HG03196 (cell line): ENCODE results near the gene MRPS22.
"Not testable (repeated sequence)": the region's sequence is repeated elsewhere in the genome, so short reads cannot be mapped to it uniquely, and the experiment has no call there.

Experiments
- ATAC-seq: cut with Tn5 transposase; IDR thresholded peaks from one replicate; pipeline ENCODE4 v1.9.1; 2021; ENCODE audit not compliant: unreplicated experiment

The MRPS22 gene

DNA sequence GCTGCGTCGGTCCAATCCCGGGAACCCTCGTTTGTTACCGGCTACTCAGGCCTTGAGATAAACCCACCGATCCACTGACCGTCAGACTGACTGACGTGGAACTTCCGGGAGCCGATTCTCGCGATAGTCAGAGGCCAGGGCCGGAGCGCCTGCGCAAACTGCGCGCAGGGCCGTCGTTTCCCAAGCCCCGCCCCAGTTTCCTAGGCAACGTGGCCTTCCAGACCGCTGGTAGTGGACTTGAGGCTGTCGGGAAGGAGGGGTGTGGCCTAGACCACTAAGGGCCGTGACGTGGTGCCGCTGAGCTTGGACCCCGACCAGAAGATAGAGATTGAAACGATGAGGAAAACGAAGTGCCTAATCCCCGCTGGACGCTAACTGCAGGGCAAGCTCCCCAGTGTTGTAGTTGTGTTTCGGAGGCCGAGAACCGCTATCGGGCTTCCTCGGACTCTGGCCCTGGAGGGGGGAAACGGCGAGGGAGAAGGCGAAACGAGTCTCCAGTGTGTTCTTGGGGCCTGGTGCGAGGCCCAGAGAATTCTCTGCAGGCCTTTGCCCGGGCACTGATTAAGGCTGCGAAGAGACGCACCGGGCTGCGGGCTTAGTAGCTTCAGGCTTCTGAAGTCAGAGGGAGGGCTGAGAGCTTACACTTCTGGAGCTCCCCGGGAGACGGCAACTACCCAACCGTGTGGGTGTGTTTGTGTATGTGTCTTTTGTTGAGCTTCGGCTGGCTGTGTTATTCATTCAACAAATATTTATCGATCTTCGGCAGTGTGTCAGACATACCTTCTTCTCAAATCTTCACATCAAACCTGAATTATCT is 45.9 kb downstream of the MRPS22 start, which contains the start of gene COPB2:
Gene COPB2, minus strand, starts transcription at position 96 of the 817 bp plus-strand sequence. CDS start 97 bp downstream, outside the sequence.
- peak; percentile 99 for ATAC-seq

- ATAC-seq, result no peak
These were observed 50.3 kb downstream of the MRPS22 start for GRCh38 chr3:139394116-139394515.

DNA sequence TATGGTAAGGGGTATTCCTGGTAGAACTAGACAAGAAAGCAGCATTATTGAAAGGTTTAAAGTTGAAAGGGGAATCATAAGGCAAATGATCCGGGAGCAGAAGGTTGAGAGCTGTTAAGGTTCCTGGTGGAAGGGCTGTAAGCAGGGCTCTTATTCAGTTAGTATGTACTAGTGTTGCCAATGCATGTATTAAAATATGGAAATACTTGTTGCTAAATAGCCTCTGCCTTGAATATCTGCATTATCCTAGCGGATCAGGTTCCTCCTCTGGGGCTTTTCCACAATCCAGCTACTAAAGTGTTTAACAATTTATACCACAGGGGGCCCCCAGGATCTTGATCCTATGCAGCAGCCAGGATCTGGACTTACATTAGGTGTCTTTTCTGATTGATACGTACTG is 52.9 kb downstream of the MRPS22 start:
- no peak for ATAC-seq

DNA sequence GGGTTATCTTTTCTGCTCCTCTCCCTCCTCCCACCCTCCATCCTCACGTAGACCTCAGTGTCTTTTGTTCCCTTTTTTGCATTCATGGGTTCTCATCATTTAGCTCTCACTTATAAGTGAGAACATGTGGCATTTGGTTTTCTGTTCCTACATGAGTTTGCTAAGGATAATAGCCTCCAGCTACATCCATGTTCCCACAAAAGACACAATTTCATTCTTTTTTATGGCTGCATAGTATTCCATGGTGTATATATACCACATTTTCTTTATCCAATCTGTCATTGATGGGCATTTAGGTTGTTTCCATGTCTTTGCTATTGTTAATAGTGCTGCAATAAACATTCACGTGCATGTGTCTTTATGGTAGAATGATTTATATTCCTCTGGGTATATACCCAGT is 57.3 kb downstream of the MRPS22 start:
- ATAC-seq, result not testable (repeated sequence)
